Upper lobe of left lung (tissue), 6 donors: ENCODE measurements around the gene PRKCA. TPM values are rescaled to one million over a fixed set of nuclear protein-coding genes. Genes with fewer than 3 reads are reported as not detected.
"Not testable (repeated sequence)": the region's sequence is repeated elsewhere in the genome, so short reads cannot be mapped to it uniquely, and the experiment has no call there.

ENCODE experiments used
- ATAC-seq, 2 donors: fragments of 200-7000 bp; cut with Tn5 transposase; one replicate each; pipeline ENCODE4 v1.9.1; 2022; ENCODE audit warnings: mild to moderate bottlenecking in 2 of 2, moderate library complexity in 2 of 2; ENCODE audit not compliant: low FRiP score in 2 of 2
- DNase-seq, 2 donors: peaks; one replicate each; pipeline ENCODE4 v3.0.0-alpha.2; 2019 to 2020
- H3K27ac ChIP-seq, 4 donors: fragments of 200-600 bp; sonication (generic); one replicate each; pipeline ENCODE4 v1.5.1; 2016 to 2019
- H3K27me3 ChIP-seq, 4 donors: fragments of 200-600 bp; sonication (generic); one replicate each; pipeline ENCODE4 v1.5.1; 2017 to 2019
- H3K36me3 ChIP-seq, 4 donors: fragments of 200-600 bp; sonication (generic); one replicate each; pipeline ENCODE4 v1.5.1; 2016 to 2019
- H3K4me1 ChIP-seq, 4 donors: fragments of 200-600 bp; sonication (generic); one replicate each; pipeline ENCODE4 v1.5.1; 2018 to 2019
- H3K4me3 ChIP-seq, 4 donors: fragments of 200-600 bp; sonication (generic); one replicate each; pipeline ENCODE4 v1.5.1; 2017 to 2019; ENCODE audit warnings: mild to moderate bottlenecking in 2 of 4, moderate library complexity in 1 of 4
- H3K9me3 ChIP-seq, 4 donors: fragments of 200-600 bp; sonication (generic); one replicate each; pipeline ENCODE4 v1.5.1; 2018 to 2019
- CTCF ChIP-seq, 6 experiments: fragments of 450-650 bp in 4 of 6; fragments of 200-600 bp in 2 of 6; sonication (generic) in 2 of 6; IDR thresholded peaks; one replicate each; pipeline ENCODE4 v1.5.1; 2016 to 2019; ENCODE audit warnings: antibody characterized with exemption in 6 of 6
- EP300 ChIP-seq, 4 donors: sonication (generic); formaldehyde crosslinking; IDR thresholded peaks; one replicate each; pipeline ENCODE4 v1.5.1; 2017; ENCODE audit warnings: antibody characterized with exemption in 4 of 4, control low read depth in 2 of 4
- POLR2A ChIP-seq, 4 donors: fragments of 450-650 bp; IDR thresholded peaks; one replicate each; pipeline ENCODE4 v1.5.1; 2016 to 2017; ENCODE audit warnings: antibody characterized with exemption in 4 of 4, mild to moderate bottlenecking in 2 of 4
- POLR2AphosphoS5 ChIP-seq, 2 donors: sonication (generic); formaldehyde crosslinking; IDR thresholded peaks; one replicate each; pipeline ENCODE4 v1.5.1; 2017; ENCODE audit warnings: antibody characterized with exemption in 2 of 2
- WGBS, 2 donors: methylation state at CpG; one replicate each; pipeline ENCODE4 v1.1.5; 2017 to 2018; 5-methylcytosine and 5-hydroxymethylcytosine counted together
- total RNA-seq, 6 donors: library from RNA; depleted of rRNA in 4 of 6; stranded (reverse); fragments of >200 nt in 4 of 6; gene quantifications; one replicate each; pipeline versions ENCODE4 v1.1.0 to v1.2.1, GENCODE V29; 2016 to 2021
- donor health status: DM: no; HTN: no; CAD: no; lungs with moderate emphysema.
- donor health status: DM: no; HTN: yes; CAD: no; lungs with severe emphysema.

The PRKCA gene
- total RNA-seq, 6 donors from 2014 or later, result 10.9 to 29.3 (median 18.0) TPM

GRCh38 chr17:66450008-66450851 lies 147.8 kb downstream of the PRKCA start:
- Histone ChIP-seq H3K27me3 (no peaks in the 10 kb centered on the region), H3K36me3 (no peaks in the 10 kb centered on the region), H3K4me3 (no peak overlapping the region), H3K4me1 (no peaks in the 10 kb centered on the region), H3K27ac (no peak overlapping the region), H3K9me3 (no peaks in the 10 kb centered on the region)
- TF ChIP-seq EP300 (IDR thresholded peaks at IDR 0.05) (no peak), CTCF (IDR thresholded peaks at IDR 0.05) (no peak), POLR2A (IDR thresholded peaks at IDR 0.05) (no peak), POLR2AphosphoS5 (IDR thresholded peaks at IDR 0.05) (no peak)
- ATAC-seq (no peak), DNase-seq (no peak)
- WGBS, 2 donors, result 79 to 83% methylated on average over 12 of the region's 12 CpGs

- WGBS, 2 donors, result 88 to 94% methylated on average over 1 of the region's 1 CpG
Measured at GRCh38 chr17:66450852-66451158, 148.4 kb downstream of the PRKCA start.

GRCh38 chr17:66451188-66452149 lies 149.1 kb downstream of the PRKCA start:
- DNase-seq, result no peak

More at GRCh38 chr17:66450852-66451158, 148.4 kb downstream of the PRKCA start:
- no peaks in the 10 kb centered on the region for H3K9me3 ChIP-seq
- no peaks in the 10 kb centered on the region for H3K27me3 ChIP-seq
- DNase-seq (no peak), ATAC-seq (no peak)
- H3K27ac ChIP-seq, result no peak overlapping the region
- H3K36me3 ChIP-seq, result no peaks in the 10 kb centered on the region
- no peak overlapping the region for H3K4me3 ChIP-seq
- H3K4me1 ChIP-seq, result no peaks in the 10 kb centered on the region
- TF ChIP-seq POLR2A (IDR thresholded peaks at IDR 0.05) (no peak), EP300 (IDR thresholded peaks at IDR 0.05) (no peak), POLR2AphosphoS5 (IDR thresholded peaks at IDR 0.05) (no peak), CTCF (IDR thresholded peaks at IDR 0.05) (no peak)

GRCh38 chr17:66455060-66455459 lies 152.6 kb downstream of the PRKCA start:
- Histone ChIP-seq H3K27ac (no peak overlapping the region), H3K36me3 (no peaks in the 10 kb centered on the region), H3K27me3 (no peaks in the 10 kb centered on the region), H3K4me3 (no peak overlapping the region), H3K4me1 (peaks cover 0 to 4% (median under 1%) of the 10 kb centered on the region in 4 donors), H3K9me3 (peaks cover 0 to 3% (median 0%) of the 10 kb centered on the region in 4 donors)
- no peak for ATAC-seq
- TF ChIP-seq POLR2A (IDR thresholded peaks at IDR 0.05) (no peak), EP300 (IDR thresholded peaks at IDR 0.05) (no peak), POLR2AphosphoS5 (IDR thresholded peaks at IDR 0.05) (no peak), CTCF (IDR thresholded peaks at IDR 0.05) (no peak)
- DNase-seq, result no peak
- 72 to 80% methylated on average over 10 of the region's 10 CpGs for WGBS, 2 donors

More at GRCh38 chr17:66451188-66452149, 149.1 kb downstream of the PRKCA start:
- H3K4me3 ChIP-seq, result no peak overlapping the region
- H3K4me1 ChIP-seq, result no peaks in the 10 kb centered on the region
- no peaks in the 10 kb centered on the region for H3K9me3 ChIP-seq
- H3K27ac ChIP-seq, result no peak overlapping the region
- WGBS, 2 donors, result 71 to 77% methylated on average over 15 of the region's 15 CpGs
- ATAC-seq, result no peak
- no peaks in the 10 kb centered on the region for H3K36me3 ChIP-seq
- TF ChIP-seq CTCF (IDR thresholded peaks at IDR 0.05), result no peak
- TF ChIP-seq EP300 (IDR thresholded peaks at IDR 0.05), result no peak
- TF ChIP-seq POLR2AphosphoS5 (IDR thresholded peaks at IDR 0.05), result no peak
- TF ChIP-seq POLR2A (IDR thresholded peaks at IDR 0.05), result no peak
- H3K27me3 ChIP-seq, result no peaks in the 10 kb centered on the region

- not testable (repeated sequence) for ATAC-seq, H3K27me3 ChIP-seq, H3K4me3 ChIP-seq, H3K9me3 ChIP-seq, H3K27ac ChIP-seq, H3K36me3 ChIP-seq, DNase-seq
- peaks cover 11 to 17% (median 14%) of the 10 kb centered on the region in 4 donors for H3K4me1 ChIP-seq
- WGBS, 2 donors, result 94 to 97% methylated on average over 3 of the region's 3 CpGs
Measured at GRCh38 chr17:66457499-66457898, 155.1 kb downstream of the PRKCA start.
